Measurements from ENCODE around the gene KPNB1.

KPNB1 gene

DNA sequence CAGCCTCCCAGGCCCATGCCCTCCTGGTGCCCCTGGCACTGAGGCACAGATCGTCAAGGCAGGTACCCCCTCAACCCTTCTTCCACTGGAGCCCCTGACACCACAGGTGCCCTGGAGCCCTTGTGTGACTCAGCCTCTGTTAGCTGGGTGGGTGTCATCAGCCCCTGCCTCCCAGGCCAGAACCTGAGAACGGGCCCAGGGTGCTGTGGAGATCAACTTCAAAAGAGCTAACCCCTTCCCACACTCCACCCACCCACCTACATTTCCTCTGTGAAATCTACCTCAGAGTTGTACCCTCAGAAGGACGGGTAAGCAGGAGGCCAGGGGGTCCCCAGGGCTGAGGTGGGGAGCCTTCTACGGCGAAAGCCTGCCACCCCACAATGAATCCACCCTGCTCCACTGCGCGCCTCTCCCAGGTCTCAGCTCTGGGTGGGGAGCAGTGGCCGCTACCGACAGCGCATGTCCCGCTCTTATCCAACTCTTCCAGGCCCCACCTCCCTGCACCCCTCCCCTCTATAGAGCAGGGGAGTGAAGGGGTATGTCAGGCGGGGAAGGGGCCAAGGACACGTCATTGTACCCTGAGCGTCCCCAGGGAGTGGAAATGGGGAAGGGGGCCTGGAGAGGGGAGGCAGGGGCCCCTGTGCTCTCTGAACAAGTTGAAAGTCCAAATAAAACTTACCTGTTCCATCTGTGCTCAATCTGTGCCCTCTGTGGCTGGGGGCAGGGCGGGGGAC is 61.8 kb downstream of the KPNB1 start:
- DNase-seq (ENCODE audit: low read depth): no peak

GRCh38 chr17:47712330-47713023 is 62.8 kb downstream of the KPNB1 start:
- DNase-seq (ENCODE audit: low read depth): no peak

- no peak for DNase-seq (ENCODE audit: low read depth)
Observed at GRCh38 chr17:47713980-47714700, 64.4 kb downstream of the KPNB1 start.

DNA sequence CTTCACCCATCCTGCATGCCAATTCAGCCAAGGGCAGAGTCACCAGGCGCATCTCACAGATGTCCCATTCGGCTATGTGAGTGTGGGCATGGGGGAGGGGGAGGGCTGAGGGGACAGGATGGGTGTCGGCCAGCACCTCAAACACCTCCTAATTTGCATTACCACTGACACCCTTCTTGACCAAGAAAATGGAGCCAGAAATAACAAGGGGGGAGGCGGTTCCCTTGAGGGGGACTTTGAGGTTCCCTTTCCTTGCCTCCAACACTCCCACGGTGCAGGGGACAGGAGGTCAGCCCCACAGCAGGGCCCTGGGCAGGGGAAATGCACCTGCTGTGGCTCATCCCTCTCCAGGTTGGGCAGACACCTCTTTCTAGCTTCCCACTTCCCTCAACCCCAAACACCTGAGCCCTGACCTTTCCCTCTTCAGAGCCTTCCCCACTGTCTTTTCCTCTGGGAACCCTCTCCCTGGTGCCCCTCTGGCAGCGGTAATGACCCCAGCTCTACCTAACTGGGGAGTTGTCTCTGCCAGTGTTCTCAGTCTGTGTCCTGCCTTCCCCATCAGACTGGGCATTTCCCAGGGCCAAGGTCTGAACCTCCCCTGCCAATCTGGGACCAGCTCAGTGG is 65.2 kb downstream of the KPNB1 start:
- DNase-seq (ENCODE audit: low read depth): no peak

- DNase-seq (ENCODE audit: low read depth): no peak
Observed at GRCh38 chr17:47715669-47716325, 66.1 kb downstream of the KPNB1 start.

- no peak for DNase-seq (ENCODE audit: low read depth)
Observed at GRCh38 chr17:47716375-47716774, 66.7 kb downstream of the KPNB1 start.

GRCh38 chr17:47717261-47717697 is 67.6 kb downstream of the KPNB1 start:
- DNase-seq (ENCODE audit: low read depth): no peak

DNA sequence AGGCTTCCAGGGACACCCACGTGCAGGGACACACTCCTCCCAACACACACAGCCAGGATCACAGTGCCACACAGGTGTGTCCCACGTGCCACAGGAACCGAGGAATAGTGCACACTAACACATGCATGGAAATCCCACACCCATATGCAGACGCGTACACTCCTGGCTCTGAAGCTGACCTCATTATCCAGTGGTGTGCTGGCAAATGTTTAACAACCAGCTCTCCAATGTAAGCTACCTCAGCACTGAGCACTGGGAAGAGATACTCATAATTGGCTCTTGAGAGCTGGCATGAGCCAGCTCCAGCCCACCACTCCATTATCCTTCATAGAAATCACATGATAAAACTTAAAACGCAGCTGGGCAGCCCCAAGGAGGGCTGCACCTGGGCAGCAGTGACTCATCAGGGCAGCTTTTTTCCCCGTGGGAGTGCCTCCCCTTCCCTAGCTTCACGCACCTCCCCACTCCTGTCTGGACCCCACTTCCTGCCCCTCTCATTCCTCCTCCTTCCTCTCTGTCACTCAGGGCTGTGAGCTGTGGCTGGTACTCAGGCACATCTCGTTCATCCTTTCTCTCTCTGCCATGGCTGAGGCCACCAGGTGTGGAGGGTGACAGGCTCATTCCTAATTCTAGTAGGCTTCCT is 68.4 kb downstream of the KPNB1 start:
- DNase-seq (ENCODE audit: low read depth): no peak

- DNase-seq (ENCODE audit: low read depth): no peak
Observed at GRCh38 chr17:47718634-47719405, 69.1 kb downstream of the KPNB1 start.

GRCh38 chr17:47719411-47720152 is 69.9 kb downstream of the KPNB1 start:
- DNase-seq (ENCODE audit: low read depth): peak; percentile 71

DNA sequence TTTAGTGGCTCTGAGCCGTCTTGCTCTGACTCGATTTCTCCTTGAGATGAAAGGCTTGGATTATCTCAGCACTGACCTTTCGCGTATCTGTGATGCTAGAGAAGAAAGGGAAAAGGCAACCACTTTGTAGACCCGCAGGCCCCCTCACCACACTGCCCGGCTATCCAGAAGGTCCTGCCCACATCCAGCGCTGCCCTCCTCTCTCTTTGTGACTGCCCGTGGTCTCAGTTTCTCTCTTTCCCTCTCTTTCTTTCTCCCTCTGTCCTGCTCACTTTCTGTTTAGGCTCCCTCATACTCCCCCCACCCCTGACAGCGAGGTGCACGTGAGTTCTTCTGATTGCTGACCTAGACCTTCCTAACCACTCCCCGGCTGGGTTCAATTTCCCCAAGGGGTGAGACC is 70.5 kb downstream of the KPNB1 start:
- no peak for DNase-seq (ENCODE audit: low read depth)

DNA sequence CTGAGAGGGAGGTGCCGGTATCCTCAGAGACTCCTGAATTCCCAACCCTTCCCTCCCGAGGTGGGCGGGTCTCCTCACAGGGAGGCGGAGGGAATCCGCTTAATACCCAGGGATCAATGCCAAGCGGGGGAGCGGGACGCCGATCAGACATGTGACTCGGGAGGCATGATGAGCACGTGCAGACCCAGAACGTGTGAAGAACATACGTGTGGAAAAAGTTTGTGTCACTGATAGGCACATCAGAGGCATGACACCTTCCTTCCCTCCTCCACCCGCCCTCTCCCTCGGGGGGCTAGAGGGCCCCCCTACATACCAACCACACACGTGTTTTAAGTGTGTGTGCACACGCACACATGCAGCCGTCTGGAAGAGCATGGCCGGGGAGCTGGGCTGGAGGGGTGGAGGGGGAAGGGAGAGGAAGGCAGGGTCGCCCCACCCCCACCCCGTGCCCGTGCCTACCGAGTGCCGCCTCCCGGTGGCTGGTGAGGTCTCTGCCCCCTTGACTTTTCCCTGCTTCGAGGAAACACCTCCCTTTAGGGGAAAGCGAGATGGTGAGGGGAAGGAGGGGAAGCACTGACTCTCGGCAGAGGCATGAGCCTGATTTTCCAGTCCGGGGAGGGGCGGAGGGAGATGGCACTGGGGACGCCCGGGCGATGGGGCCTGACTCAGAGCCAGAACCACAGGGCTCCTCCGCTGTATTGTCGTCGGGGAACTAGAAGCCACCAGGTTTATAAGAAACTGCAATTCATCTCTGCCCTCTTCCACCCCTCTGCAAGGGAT is 71.2 kb downstream of the KPNB1 start:
- peak; percentile 97 for DNase-seq (ENCODE audit: low read depth)

GRCh38 chr17:47721725-47722124 is 72.0 kb downstream of the KPNB1 start:
- DNase-seq (ENCODE audit: low read depth): no peak

GRCh38 chr17:47724705-47725104 is 75.0 kb downstream of the KPNB1 start:
- no peak for DNase-seq (ENCODE audit: low read depth)

DNA sequence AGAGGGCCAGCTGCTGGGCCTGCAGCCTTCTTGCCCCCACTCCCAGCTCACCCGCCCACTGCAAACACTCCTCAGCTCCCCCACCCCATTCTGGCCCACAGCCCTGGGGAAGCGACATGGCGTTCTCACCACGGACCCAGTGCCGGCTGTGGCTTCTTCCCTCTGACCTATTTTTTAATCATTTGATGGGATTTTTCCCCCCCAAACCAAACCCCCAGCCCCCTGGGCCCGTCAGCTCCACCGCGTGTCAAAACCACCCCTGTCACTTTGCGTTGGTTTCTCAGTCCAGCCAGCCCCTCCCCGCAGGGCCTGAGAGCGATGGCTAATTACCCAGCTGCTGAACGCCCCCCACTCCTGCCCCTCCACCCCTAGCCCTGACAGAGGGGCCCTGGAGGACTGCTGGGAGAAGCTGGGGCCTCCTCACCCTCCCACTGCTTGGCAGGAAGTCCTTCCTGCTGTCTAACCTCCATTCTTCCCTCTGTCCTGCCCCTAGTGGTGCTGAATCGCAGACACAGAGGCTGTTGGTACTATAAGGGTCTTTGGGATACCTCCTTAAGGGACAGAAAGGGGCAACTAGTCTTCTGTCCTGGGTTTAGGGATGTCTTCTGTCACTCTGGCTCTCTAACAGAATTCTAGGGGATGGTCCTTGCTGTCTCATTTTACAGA is 75.9 kb downstream of the KPNB1 start:
- DNase-seq (ENCODE audit: low read depth): no peak

DNA sequence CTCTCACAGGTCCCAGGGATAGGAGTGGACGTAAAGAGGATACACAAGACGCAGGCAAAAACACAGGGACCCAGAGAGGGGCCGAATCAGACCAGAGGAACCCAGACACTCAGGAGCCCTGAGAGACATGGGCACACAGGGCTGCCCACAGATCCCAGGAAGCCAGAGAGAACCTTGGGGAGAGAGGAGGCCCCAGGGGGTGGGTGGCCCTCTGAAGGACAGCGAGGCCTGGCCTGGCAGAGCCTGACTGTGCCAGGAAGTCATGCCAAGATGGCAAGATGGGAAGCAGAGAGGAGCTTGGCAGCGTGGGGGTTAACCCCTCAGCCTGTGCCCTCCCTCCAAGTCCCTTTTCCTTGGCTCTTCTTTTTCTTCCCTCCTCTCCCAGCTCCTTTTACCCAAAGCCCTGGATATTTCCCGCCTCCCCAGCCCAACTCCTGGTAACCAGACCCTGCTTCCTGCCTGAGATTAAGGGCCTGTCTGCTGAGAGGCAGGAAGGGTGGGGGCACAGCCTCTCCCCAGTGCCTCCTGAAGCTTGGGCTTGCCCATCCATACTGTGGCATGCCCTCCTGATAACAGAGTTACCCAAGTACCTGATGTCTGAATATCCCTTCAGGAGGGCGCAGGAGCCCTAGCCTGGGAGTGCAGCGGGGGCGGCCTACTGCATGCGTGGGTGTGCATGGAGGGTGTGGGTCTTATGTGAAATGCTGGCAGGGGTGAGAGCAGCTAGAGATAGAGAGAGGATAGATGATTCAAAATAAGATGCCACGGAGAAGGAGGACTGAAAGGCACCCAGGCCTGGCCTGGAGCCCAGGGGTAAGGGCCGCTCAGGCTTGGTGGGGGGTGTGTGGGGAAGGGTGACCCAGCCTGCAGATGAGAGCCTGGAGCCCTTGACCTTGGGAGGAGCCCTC is 77.3 kb downstream of the KPNB1 start:
- DNase-seq (ENCODE audit: low read depth): no peak

GRCh38 chr17:47727704-47728036 is 78.0 kb downstream of the KPNB1 start:
- DNase-seq (ENCODE audit: low read depth): no peak
